SH-SY5Y (cell line): ENCODE results near the gene SLC5A8.

Experiments used
- GATA2 ChIP-seq: IDR thresholded peaks from 2 replicates; pipeline ENCODE4 v1.6.1; 2011; ENCODE audit warnings: mild to moderate bottlenecking, low read depth, low read length
- GATA3 ChIP-seq: IDR thresholded peaks from 2 replicates; pipeline ENCODE4 v1.6.1; 2011; ENCODE audit warnings: low read depth, mild to moderate bottlenecking, low read length, moderate library complexity

GRCh38 chr12:101243074-101243473, 33.0 kb upstream of the SLC5A8 start:
- TF ChIP-seq GATA3: no peak
- no peak for TF ChIP-seq GATA2
